Heart left ventricle (tissue), 13 donors: Measurements from ENCODE around the gene PUS1.
"Not testable (repeated sequence)": the region's sequence is repeated elsewhere in the genome, so short reads cannot be mapped to it uniquely, and the experiment has no call there.

Experiments
- CTCF ChIP-seq, 12 donors: fragments of 200-600 bp; sonication (generic) in 4 of 12; IDR thresholded peaks; one replicate each; pipeline versions ENCODE4 v1.5.0 to v1.8.0; 2018 to 2022; ENCODE audit warnings: antibody characterized with exemption in 12 of 12, mild to moderate bottlenecking in 5 of 12
- POLR2A ChIP-seq, 2 donors: fragments of 450-650 bp; IDR thresholded peaks; one replicate each; pipeline ENCODE4 v1.6.1; 2017; ENCODE audit warnings: antibody characterized with exemption in 2 of 2, mild to moderate bottlenecking in 2 of 2, moderate library complexity in 2 of 2
- donor health status: ischemic (EF 13 %, LVEDD 7.1; RV severe dilation, severe dysfunction).
- donor health status: DM: no; HTN: yes; CAD: no.
- donor health status: DM: no; HTN: no; CAD: no.
- donor health status: ischemic (EF 25% LVEDD 6.9; RV normal size, moderate dysfunction).
- donor health status: ischemic (EF 25% LVEDD 5.7; RV mildly dilated, moderate dysfunction).
- donor health status: ischemic (EF 35%, LVEDD 5.7; RV mildly dilated, moderate dysfunction).
- donor health status: nonischemic (EF 11% LVEDD 7.7; RV severe dilation, severe dysfunction).
- donor health status: DM: yes; HTN: yes; CAD: no.
- donor health status: PGD.
- donor health status: ischemic (EF 29% LVEDD 5.4; RV normal size, mild dysfunction).
- donor health status: nonischemic (EF 23%, LVEDD 6.1; RV moderate dilation, normal function).

GRCh38 chr12:131948713-131949430 is 19.8 kb downstream of the PUS1 start:
- not testable (repeated sequence) for TF ChIP-seq CTCF, POLR2A (IDR thresholded peaks at IDR 0.05)
